Skeletal muscle cell (primary cell): ENCODE data around the gene TOLLIP.
"Not testable (repeated sequence)": the region's sequence is repeated elsewhere in the genome, so short reads cannot be mapped to it uniquely, and the experiment has no call there.

Experiments
- DNase-seq: peaks from one replicate; pipeline ENCODE4 v3.0.0-alpha.2; 2010; ENCODE audit warnings: low read depth
- H3K4me3 ChIP-seq: 2 replicates; pipeline ENCODE4 v1.5.1; 2011; ENCODE audit warnings: low read depth, mild to moderate bottlenecking, control low read depth, low read length, moderate library complexity

The TOLLIP gene

DNA sequence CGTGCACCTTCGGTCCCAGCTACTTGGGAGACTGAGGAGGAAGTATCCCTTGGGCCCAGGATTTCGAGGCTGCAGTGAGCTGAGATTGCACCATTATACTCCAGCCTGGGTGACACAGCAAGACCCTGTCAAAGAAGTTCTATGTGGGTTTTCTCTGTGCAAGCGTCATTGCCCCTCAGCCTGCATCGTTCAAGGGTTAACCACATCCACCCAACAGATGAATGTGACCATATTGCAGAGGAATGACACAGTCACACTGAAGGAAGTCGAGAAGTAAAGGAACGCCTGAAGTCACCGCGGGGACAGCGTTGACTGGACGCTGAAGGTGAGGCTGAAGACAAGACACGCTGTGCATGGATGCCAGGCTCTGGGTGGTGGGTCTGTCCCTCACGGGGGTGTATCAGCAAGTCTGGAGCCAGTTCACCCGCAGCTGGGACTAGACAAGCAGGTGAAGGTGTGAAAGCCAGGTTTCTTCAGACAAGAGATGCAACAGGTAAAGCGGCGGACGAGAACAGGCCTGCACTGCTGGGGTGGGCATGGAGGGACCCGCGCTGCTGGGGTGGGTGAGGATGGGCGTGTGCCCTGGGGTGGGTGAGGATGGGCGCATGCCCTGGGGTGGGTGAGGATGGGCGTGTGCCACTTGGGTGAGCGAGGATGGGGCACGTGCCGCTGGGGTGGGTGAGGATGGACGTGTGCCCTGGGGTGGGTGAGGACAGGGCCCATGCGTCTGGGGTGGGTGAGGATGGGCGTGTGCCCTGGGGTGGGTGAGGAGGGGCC is 36.5 kb upstream of the TOLLIP start:
- no peak overlapping the region for H3K4me3 ChIP-seq
- no peak for DNase-seq

DNA sequence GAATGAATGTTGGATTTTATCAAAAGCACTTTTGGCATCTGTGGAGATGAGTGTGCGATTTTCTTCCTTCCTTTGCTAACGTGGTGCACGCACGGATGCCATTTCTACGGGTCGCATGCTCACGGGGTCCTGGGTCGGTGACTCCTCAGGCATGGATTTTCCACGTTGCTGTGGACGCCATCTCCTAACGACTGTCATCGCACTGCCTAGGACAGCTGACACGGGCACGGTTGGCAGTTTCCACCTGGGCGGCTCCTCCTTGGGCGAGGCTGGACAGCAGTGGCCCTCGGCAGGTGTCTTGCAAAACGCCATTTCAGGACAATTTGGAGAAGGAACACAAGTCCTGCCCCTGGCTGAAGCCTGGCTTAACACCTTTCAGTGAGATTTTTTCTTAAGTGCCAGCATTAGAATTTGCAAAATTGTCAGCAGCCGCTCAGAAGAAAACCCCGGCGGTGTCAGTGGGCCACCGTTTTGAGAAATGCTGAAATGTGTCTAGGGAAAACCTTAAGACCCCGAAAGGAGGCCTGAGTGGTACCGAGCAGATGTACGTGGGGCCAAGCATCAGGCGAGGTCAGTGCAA is 34.7 kb upstream of the TOLLIP start:
- H3K4me3 ChIP-seq, result no peak overlapping the region
- no peak for DNase-seq

DNA sequence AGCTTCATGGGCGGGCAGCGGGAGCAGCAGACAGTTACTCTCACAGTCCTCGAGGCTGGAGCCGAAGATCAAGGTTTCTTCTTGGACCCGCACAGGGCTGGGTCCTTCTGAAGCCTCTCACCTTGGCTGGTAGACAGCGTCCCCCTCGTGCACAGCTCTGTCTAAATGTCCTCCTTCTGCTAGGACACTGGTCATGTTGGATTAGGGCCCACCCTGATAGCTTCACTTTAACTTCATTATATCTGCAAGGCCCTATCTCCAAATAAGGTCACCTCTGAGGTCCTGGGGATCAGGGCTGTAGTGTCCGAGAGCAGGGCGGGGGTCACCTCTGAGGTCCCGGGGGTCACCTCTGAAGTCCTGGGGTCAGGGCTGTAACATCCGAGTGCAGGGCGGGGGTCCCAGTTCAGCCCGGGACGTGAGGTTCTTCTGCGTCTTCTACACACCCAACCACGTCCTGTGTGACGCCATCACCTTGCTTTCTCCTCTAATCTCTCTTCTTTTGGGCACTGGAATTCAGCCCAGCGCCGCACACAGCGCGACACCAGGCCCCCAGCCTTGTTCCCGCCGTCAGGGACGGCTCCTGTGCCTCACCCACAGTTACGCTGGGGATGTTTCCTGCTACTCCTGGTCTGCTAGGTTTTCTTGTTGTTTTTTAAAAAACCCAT is 34.1 kb upstream of the TOLLIP start:
- no peak overlapping the region for H3K4me3 ChIP-seq
- no peak for DNase-seq

DNA sequence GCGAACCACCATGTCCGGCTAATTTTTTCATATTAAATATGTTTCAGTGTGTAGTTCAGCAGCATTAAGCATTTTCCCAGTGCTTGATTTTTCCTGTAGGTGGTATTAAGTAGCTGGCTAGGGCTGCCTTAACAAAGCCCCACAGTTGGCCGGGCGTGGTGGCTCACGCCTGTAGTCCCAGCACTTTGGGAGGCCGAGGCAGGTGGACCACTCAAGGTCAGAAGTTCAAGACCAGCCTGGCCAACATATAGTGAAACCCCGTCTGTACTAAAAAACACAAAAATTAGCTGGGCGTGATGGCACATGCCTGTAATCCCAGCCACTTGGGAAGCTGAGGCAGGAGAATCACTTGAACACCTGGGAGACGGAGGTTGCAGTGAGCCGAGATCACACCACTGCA is 33.5 kb upstream of the TOLLIP start:
- DNase-seq, result no peak

DNA sequence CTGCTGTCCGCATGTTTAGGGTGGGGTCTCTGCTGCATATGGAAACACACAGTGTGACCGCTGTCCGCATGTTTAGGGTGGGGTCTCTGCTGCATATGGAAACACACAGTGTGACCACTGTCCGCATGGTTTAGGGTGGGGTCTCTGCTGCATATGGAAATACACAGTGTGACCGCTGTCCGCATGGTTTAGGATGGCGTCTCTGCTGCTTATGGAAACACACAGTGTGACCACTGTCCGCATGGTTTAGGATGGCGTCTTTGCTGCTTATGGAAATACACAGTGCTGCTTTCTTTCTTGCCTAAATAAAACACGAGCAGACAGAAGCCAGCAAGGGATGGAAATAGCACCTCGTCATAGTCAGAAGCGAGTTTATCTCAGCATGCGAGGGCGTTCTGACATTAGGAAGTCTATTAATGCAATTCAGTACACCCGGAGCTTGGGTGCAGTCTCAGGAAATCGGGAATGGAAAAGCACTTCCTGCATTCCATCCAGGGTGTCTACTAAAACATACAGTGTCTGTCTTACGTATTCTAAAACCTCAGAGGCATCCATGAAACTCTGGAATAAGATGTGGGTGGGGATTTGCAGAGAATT is 32.6 kb upstream of the TOLLIP start:
- no peak for DNase-seq
- H3K4me3 ChIP-seq, result no peak overlapping the region

More for the DNA sequence above, 33.5 kb upstream of the TOLLIP start:
- H3K4me3 ChIP-seq, result no peak overlapping the region

DNA sequence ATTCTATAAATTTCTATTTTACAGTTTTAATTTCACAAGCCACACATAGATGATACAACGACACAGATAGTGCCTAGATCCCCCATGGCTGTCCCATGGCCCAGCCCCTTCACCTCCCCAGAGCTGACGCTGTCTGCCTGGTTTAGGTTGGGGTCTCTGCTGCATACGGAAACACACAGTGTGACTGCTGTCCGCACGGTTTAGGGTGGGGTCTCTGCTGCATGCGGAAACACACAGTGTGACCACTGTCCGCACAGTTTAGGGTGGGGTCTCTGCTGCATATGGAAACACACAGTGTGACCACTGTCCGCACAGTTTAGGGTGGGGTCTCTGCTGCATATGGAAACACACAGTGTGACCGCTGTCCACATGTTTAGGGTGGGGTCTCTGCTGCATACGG is 31.8 kb upstream of the TOLLIP start:
- not testable (repeated sequence) for H3K4me3 ChIP-seq

DNA sequence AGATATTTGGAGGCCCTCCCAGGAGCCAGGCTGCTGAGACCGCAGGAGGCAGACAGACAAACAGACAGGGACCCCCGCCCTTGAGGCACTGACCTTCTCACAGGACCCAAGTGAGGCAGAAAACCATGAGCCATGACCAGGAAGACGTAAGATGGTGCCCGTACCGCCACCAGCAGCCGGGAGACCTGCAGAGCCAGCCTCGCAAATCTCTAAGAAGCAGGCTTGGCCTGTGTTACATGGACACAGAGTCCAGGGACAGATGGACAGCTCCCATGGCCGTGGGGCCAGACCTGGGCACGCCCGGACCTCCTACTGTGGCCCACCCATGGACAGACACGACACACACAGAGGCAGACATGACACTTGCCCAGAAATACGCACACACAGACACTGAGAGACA is 30.7 kb upstream of the TOLLIP start:
- no peak overlapping the region for H3K4me3 ChIP-seq
- DNase-seq, result no peak

More for the DNA sequence above, 31.8 kb upstream of the TOLLIP start:
- not testable (repeated sequence) for DNase-seq

DNA sequence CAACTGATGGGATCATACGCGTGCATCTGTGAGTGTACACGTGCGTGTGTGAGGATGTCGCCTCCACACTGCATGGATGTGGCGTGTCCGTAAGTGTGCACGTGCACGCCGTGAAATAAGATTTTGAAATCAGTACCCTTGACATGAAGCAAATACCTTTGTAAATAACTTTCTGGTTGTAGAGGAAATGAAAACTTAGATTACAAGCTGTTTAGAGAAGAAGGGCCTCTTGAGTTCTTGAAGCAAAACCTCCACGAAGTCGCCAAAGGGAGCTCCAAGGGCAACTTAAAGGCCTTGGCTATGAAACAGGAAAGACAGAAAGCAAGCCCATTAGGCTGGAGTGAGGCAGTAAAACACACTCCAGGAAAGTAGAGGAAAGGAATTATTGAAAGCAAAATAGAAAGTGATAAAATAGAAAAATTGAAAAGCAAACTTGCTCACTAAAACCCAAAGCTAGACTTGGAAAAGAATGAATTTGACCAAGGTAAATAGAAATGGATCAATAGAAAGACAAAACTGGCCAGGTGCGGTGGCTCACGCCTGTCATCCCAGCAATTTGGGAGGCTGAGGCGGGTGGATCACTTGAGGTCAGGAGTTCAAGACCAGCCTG is 29.7 kb upstream of the TOLLIP start:
- no peak overlapping the region for H3K4me3 ChIP-seq
- DNase-seq, result no peak

DNA sequence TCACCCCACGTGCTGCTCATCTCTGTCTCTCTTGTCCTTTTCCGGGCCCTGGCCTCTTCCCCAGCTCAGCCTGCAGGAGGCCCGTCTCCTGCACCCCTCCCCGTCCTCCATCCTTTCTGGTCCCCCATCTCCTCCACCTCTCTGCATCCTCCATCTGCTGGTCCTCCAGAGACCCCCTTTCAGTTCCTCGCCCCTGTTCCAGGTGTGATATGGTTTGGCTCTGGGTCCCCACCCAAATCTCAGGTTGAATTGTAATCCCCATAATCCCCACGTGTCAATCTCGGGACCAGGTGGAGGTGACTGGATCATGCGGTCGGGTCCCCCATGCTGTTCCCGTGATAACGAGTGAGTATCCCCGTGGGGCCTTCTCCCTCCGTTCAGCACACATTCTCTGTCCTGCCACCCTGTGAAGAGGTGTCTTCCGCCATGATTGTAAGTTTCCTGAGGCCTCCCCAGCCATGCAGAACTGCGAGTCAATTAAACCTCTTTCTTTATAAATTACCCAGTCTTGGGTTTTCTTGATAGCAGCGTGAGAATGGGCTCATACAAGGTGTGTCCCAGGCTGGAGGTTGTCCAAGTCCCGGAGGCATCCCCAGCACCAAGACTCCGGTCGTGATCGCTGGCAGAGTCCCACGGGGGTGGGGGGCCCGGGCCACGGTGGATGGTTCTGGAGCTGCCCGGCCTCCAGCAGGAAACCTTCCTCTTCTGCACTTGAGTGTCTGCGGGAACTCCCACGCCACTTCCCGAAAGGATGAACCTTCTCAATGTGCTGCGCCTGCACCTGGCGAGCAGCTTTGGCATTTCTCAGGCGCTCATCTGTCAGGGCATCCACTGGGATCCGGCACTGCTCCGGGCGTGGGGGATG is 29.0 kb upstream of the TOLLIP start:
- no peak for DNase-seq

DNA sequence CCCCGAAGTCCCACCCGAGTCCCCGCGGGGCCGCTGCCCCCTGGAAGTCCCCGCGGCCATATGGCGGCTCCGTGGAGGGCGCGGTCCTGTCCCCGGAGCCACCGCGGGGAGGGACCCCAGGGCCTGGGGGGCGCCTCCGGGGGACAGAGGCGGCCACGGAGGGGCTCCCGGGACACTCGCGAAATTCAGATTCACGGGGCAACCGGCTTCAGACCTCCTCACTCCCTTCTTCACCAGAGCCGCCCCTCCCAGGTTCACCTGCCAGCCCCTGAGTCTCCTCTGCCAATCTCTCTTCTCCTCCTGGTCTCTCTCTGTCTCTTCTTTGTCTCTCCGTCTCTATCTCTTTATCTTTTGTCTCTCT is 28.2 kb upstream of the TOLLIP start:
- DNase-seq, result no peak
- no peak overlapping the region for H3K4me3 ChIP-seq

More for the DNA sequence above, 29.0 kb upstream of the TOLLIP start:
- H3K4me3 ChIP-seq, result no peak overlapping the region

DNA sequence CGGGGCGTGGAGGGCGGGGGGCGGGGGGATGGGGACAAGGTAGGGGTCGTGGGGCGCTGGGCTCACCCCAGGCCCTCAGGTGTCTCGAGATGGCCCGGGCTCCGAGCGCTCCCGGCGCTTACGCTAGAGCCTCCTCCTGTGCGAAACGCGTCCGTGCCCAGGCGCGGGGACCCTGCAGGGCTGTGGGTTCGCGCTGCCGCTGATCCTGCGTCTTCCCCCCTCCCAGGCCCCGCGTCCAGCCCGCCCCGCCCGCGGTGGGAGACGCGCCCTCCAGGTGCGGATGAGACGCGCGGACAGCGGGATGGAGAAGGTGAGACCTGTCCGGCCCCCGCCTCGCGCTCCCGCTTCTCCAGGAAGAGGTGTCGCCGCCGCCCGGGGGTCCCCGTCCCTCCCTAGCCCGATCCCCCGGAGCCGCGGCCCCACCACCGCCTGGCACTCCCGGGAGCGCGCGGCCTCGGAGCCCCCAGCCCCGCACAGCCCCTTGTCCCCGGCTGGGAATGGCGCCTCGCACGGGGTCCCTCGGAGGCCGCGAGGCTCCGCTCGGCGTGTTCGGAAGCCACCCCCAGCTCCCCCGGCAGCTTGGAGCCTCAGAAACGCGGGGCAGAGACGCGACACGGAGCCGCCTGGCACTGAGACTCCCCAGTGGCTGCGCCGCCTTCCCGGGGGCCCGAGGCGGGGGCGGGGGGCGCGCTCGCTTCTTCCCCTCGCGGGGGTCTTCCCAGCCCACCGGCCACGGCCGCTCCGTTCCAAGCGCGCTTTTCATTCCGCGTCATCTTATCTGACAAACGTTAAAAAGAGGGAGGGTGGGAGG is 27.6 kb upstream of the TOLLIP start:
- no peak for DNase-seq
- H3K4me3 ChIP-seq, result peak overlapping the region; percentile 28

DNA sequence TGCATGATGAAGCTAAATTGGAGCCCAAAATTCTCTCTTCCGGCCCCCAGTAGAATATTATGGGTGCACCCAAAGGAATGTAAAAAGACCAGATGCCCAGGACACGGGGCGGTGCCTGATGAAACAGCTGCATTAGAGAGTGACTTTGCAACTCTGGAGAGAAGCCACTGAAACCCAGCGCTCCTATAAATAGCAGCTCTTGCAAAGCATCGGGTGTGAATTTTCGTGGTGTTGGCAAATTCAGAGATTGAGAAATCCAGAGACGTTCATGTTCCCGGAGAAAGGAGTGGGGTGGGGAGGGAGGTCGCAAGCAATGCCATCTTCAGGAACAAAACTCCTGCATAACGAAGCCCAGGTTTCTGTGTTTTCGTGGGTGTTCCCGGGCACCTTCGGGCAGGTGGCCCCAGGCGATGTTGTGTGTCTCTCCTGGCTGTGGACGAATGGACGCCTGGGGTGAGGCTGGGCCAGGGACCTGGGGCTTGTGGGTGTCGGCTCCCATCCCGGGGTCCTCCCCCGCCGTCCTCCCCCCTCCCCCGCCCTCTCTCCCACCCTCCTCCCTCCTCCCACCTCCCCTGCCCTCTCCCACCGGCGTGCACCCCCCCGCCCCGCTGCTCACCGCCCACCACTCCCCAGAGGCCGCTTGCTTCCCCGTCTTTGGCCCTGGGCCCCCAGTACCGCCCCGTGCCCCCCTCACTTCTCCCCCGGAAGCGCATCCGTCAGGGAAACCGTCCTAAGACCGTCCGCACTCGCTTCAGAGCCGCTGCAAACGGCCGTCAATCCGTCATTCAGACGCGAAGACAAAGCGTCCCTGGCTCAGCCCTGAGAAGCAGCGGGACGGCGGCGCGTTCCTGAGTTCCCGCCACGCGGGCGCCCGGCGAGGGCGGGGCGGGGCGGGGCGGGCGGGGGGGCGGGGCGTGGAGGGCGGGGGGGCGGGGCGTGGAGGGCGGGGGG is 26.7 kb upstream of the TOLLIP start:
- peak; percentile 66 for DNase-seq

DNA sequence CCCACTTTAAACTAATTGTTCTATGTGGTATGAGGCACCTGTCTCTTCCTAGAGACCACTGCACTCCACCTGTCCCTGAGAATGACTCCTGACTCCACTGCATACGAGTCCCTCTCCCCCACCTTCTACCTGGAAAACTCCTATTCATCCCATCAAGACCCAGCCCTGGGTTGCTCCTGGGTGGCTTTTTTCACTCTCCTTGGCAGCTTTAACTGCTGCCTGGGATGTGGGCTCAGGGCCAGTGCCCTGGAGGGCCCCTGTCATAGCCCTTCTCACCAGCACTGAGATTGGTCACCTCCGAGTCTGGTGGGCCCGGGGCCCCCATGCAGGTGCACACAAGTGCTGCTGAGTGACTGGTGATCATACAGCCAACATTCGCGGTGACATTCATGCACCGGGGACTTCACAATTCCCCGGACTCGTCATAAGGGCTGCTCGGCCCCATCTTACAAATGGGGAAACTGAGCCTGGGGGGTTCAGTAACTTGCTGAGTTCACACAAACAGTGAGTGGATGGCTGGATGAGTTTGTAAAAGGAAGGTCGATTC is 25.9 kb upstream of the TOLLIP start:
- peak overlapping the region; percentile 50 for H3K4me3 ChIP-seq
- DNase-seq, result no peak

More for the DNA sequence above, 26.7 kb upstream of the TOLLIP start:
- H3K4me3 ChIP-seq, result peak overlapping the region; percentile 50

DNA sequence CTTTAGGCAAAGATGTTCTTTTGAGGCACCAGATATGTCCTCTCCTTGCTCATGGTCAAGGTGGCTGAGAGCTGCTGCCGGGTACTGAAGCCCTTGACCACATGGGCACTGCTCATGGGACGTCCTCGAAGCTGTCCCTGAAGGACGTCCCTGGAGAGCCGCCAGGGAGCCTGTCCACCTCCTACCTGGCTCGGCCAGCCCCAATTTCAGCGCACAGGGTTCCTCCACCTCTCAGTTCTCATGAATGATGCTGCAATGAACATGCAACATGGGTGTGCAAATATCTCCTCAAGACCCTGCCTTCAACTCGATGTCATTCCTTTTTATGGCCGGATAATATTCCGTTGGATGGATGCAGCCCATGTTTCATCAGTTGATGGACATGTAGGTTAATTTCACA is 24.4 kb upstream of the TOLLIP start:
- no peak for DNase-seq
- H3K4me3 ChIP-seq, result no peak overlapping the region

DNA sequence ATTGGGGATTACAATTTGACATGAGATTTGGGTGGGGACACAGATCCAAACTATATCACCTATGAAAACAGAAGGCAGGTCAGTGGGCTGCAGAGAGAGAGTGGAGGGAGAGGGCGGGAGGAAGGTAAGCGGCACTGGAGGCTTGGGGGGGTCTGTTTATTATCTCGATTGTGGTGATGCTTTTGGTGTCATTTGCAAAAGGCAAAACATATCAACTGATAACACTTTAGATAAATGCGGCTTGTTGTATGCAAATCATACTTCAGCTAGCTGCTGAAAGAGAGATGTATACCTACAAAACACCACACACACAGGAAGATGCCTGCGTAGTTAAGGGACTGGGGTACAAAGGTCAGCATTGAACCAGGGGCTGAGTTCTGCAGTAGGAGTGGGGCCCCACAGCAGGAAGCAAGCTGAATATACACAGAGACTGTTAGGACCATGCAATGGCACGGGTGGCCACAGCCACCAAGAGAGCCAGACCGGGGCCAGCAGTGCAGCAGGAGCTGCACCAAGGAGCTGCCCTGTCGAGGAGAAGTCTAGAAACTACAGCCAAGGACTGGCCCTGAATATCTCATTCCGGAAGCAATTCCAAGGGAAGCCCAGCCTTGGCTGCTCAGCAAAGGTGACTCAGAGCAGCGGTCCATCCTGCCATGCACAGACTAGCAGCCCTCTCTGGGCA is 23.8 kb upstream of the TOLLIP start:
- no peak for DNase-seq

DNA sequence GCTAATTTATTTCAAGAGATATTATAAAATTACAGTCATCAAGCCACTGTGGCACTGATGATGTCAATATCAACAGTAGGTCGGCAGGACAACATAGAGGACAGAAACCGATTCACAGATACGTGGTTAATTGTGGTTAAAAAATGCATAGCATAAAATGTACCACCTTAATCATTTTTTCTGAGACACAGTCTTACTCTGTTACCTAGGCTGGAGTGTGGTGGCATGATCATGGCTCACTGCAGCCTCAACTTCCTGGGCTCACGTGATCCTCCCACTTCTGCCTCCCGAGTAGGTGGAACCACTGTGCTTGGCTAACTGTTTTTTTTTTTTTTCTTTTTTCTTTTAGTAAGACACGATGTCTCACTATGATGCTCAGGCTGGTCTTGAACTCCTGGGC is 21.0 kb upstream of the TOLLIP start:
- no peak for DNase-seq
- no peak overlapping the region for H3K4me3 ChIP-seq

More for the DNA sequence above, 23.8 kb upstream of the TOLLIP start:
- H3K4me3 ChIP-seq, result no peak overlapping the region
